Measurements from ENCODE around the gene ADAMTSL1. TPM values are rescaled to one million over a fixed set of nuclear protein-coding genes. Genes with fewer than 3 reads are reported as not detected.

Gene ADAMTSL1
- total RNA-seq, 4 donors from 2014 or later, result 13.3 to 39.7 (median 27.2) TPM

DNA sequence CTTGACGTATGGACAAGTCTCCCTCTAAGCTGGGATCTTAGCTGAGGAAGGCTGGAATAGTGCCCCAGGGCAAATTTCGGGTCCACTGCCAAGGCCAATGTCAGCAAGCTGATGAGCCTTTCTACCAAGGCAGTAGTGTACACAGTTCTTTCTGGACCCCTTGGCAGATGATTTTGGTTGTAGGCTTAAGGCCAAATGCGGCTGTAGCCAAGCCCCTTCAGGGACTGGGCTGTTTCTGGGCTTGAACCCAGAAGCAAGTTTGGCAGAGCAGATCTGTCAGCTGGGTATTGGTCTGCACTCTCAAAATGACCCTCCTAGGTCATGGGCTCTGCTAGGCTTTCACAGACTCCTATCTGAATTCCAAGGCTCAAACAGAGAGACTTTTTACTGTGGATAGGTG, 121.6 kb downstream of the ADAMTSL1 start:
- Histone ChIP-seq H3K9me3 (peaks cover 0 to 12% of the 10 kb centered on the region in 2 donors), H3K4me1 (no peaks in the 10 kb centered on the region), H3K4me3 (no peak overlapping the region), H3K27me3 (no peaks in the 10 kb centered on the region), H3K27ac (no peak overlapping the region), H3K36me3 (no peaks in the 10 kb centered on the region)
- TF ChIP-seq EP300 (IDR thresholded peaks at IDR 0.05; ENCODE audit: low read depth) (no peak), POLR2A (IDR thresholded peaks at IDR 0.05) (no peak), POLR2AphosphoS5 (IDR thresholded peaks at IDR 0.05) (no peak)
- TF ChIP-seq, protein P1, sequence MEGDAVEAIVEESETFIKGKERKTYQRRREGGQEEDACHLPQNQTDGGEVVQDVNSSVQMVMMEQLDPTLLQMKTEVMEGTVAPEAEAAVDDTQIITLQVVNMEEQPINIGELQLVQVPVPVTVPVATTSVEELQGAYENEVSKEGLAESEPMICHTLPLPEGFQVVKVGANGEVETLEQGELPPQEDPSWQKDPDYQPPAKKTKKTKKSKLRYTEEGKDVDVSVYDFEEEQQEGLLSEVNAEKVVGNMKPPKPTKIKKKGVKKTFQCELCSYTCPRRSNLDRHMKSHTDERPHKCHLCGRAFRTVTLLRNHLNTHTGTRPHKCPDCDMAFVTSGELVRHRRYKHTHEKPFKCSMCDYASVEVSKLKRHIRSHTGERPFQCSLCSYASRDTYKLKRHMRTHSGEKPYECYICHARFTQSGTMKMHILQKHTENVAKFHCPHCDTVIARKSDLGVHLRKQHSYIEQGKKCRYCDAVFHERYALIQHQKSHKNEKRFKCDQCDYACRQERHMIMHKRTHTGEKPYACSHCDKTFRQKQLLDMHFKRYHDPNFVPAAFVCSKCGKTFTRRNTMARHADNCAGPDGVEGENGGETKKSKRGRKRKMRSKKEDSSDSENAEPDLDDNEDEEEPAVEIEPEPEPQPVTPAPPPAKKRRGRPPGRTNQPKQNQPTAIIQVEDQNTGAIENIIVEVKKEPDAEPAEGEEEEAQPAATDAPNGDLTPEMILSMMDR (IDR thresholded peaks at IDR 0.05), result no peak
- intact Hi-C loops (cut with DNase I; ENCODE audit: low total_unique reads), result no loop called here
- DNase-seq, result no peak
- in situ Hi-C loops (cut with MboI; ENCODE audit: low pct_ligation_motif_present in 1 of 4, low pct_unique_long_range_greater_than_20kb in 1 of 4, low sequenced_read_pairs in 3 of 4), result no loop called here
- WGBS, 2 donors (ENCODE audit: low coverage in 1 of 2), result 85% methylated on average over 3 of the region's 3 CpGs; no CpG with 5 or more reads in 1 of the 2 donors

DNA sequence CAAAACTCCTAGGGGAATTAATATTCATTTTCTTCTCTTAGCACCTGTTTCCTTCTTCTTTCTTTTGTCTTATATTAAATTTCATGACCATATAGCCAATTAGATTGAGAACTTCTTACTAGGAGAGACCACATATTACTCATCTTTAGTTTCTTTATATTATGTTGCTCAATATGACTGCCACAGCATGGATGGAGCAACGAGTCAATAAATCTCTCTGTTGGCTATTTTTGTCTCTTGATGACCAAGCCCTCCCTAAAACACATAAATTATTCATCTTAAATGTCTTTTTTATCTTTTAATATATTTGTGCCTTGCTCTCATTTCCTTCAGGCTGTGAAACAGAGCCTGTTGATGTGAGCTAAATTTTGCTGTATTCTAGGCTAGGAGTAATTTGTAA, 123.0 kb downstream of the ADAMTSL1 start:
- DNase-seq, result no peak
- no peaks in the 10 kb centered on the region for H3K36me3 ChIP-seq
- in situ Hi-C loops (cut with MboI; ENCODE audit: low pct_ligation_motif_present in 1 of 4, low pct_unique_long_range_greater_than_20kb in 1 of 4, low sequenced_read_pairs in 3 of 4) (no loop called here), intact Hi-C loops (cut with DNase I; ENCODE audit: low total_unique reads) (no loop called here)
- no peaks in the 10 kb centered on the region for H3K27me3 ChIP-seq
- WGBS, 2 donors (ENCODE audit: low coverage in 1 of 2), result 53 to 80% methylated on average over 1 of the region's 1 CpG
- no peaks in the 10 kb centered on the region for H3K4me1 ChIP-seq
- H3K27ac ChIP-seq, result no peak overlapping the region
- TF ChIP-seq POLR2A (IDR thresholded peaks at IDR 0.05) (no peak), POLR2AphosphoS5 (IDR thresholded peaks at IDR 0.05) (no peak), EP300 (IDR thresholded peaks at IDR 0.05; ENCODE audit: low read depth) (no peak)
- TF ChIP-seq, protein P1 (IDR thresholded peaks at IDR 0.05), result no peak
- H3K9me3 ChIP-seq, result peaks cover 0 to 6% of the 10 kb centered on the region in 2 donors
- no peak overlapping the region for H3K4me3 ChIP-seq

DNA sequence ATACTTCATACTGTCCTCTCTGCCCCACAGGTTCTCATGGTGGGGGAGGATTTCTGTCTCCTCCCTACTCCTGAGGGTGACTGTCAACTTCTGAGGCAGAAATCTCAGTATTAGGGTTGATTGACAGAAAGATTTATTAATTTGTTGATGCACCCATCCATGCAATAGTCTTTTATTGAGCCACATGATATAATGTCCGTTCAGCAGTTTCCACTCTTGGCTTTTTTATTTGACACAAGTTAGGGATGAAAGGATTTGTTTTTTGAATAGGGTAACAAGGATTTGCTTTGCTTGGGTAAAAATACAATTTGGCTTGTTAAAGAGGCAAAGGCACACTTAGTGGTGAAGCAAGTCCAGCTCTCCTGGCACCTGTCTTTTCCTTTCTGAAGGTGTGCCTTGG, 125.0 kb downstream of the ADAMTSL1 start:
- peaks cover 0 to 6% of the 10 kb centered on the region in 2 donors for H3K9me3 ChIP-seq
- no peak for DNase-seq
- H3K36me3 ChIP-seq, result no peaks in the 10 kb centered on the region
- in situ Hi-C loops (cut with MboI; ENCODE audit: low pct_ligation_motif_present in 1 of 4, low pct_unique_long_range_greater_than_20kb in 1 of 4, low sequenced_read_pairs in 3 of 4) (no loop called here), intact Hi-C loops (cut with DNase I; ENCODE audit: low total_unique reads) (no loop called here)
- H3K27ac ChIP-seq, result no peak overlapping the region
- TF ChIP-seq, protein P1 (IDR thresholded peaks at IDR 0.05), result no peak
- TF ChIP-seq POLR2A (IDR thresholded peaks at IDR 0.05) (no peak), POLR2AphosphoS5 (IDR thresholded peaks at IDR 0.05) (no peak), EP300 (IDR thresholded peaks at IDR 0.05; ENCODE audit: low read depth) (no peak)
- H3K27me3 ChIP-seq, result no peaks in the 10 kb centered on the region
- 50 to 72% methylated on average over 1 of the region's 1 CpG for WGBS, 2 donors (ENCODE audit: low coverage in 1 of 2)
- no peak overlapping the region for H3K4me3 ChIP-seq
- H3K4me1 ChIP-seq, result no peaks in the 10 kb centered on the region

DNA sequence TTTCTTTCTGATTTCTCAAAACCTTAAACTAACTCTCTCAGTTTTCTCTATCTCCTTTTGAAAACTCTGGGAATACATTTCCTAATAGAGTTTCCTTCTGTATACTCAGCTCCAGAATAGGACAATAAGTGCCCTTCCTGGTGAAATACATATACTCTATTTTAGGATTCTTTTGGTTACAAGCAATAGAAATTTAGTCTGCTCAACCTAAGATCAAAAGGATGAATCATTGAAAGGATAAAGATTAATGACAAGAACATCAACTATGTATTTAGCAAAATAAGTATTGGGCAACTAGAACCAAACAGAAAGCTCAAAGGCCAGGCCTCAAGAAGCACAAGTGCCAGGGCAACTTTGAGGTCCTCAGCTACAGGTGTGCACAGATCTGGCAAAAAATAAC, 127.1 kb downstream of the ADAMTSL1 start:
- no peaks in the 10 kb centered on the region for H3K9me3 ChIP-seq
- no peak for TF ChIP-seq EP300 (IDR thresholded peaks at IDR 0.05; ENCODE audit: low read depth)
- peaks cover 0 to 7% (median 3%) of the 10 kb centered on the region in 4 donors for H3K4me1 ChIP-seq
- DNase-seq, result no peak
- intact Hi-C loops (cut with DNase I; ENCODE audit: low total_unique reads), result no loop called here
- H3K36me3 ChIP-seq, result no peaks in the 10 kb centered on the region
- no peaks in the 10 kb centered on the region for H3K27me3 ChIP-seq
- in situ Hi-C loops (cut with MboI; ENCODE audit: low pct_ligation_motif_present in 1 of 4, low pct_unique_long_range_greater_than_20kb in 1 of 4, low sequenced_read_pairs in 3 of 4), result no loop called here
- no peak overlapping the region for H3K4me3 ChIP-seq
- H3K27ac ChIP-seq, result no peak overlapping the region

DNA sequence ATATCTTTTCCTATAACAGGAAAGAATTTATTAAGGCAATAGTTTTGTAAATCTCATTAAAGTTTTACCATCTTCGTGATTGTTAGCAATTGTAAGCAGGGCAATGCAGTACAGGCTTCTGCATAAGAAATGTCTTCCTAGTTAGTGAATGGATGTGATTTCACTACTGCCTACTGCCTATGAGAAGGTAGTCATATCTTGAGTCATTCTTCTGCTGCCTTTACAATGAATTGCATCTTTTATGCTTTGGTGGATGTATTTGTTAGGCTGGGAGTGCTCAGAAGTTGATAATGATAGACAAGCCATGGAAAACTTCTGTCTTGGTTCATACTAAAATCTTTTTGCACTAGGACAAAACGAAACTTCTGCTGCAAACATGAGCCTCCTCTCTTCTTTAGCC, 128.0 kb downstream of the ADAMTSL1 start:
- Histone ChIP-seq H3K9me3 (no peaks in the 10 kb centered on the region), H3K27ac (no peak overlapping the region), H3K27me3 (no peaks in the 10 kb centered on the region), H3K4me1 (peaks cover 0 to 13% (median 5%) of the 10 kb centered on the region in 4 donors), H3K4me3 (no peak overlapping the region), H3K36me3 (no peaks in the 10 kb centered on the region)
- 44 to 73% methylated on average over 2 of the region's 2 CpGs for WGBS, 2 donors (ENCODE audit: low coverage in 1 of 2)
- in situ Hi-C loops (cut with MboI; ENCODE audit: low pct_ligation_motif_present in 1 of 4, low pct_unique_long_range_greater_than_20kb in 1 of 4, low sequenced_read_pairs in 3 of 4), result no loop called here
- no peak for TF ChIP-seq POLR2A (IDR thresholded peaks at IDR 0.05)
- no peak for TF ChIP-seq POLR2AphosphoS5 (IDR thresholded peaks at IDR 0.05)
- TF ChIP-seq EP300 (IDR thresholded peaks at IDR 0.05; ENCODE audit: low read depth), result no peak
- TF ChIP-seq, protein P1 (IDR thresholded peaks at IDR 0.05), result no peak
- intact Hi-C loops (cut with DNase I; ENCODE audit: low total_unique reads), result no loop called here
- DNase-seq, result no peak

Measured in transverse colon (tissue), 4 donors.